ENCODE measurements around the gene NCAPH2. TPM values are rescaled to one million over a fixed set of nuclear protein-coding genes. Genes with fewer than 3 reads are reported as not detected.

NCAPH2 gene
- total and polyA plus RNA-seq, 2 of the 8 experiments (the other 6 are each of a cell fraction or from before 2014, with no cell fraction given) = 62.2 to 81.6 TPM

GRCh38 chr22:50545522-50546325 is 37.7 kb downstream of the NCAPH2 start, which contains the start of gene KLHDC7B:
KLHDC7B (plus strand) TSS chr22:50545899; CDS start chr22:50546244, 345 bp downstream.
- no peak within 1 kb of the TSS for H3K23ac ChIP-seq (ENCODE audit: insufficient read length)
- H3K79me2 ChIP-seq (ENCODE audit: control insufficient read depth in 1 of 2, insufficient read depth in 2 of 2, low read length in 2 of 2) = no peaks in the 10 kb centered on the region
- H3K56ac ChIP-seq (replicated peaks; ENCODE audit: insufficient read length, low read depth, low read length) = no peak within 1 kb of the TSS
- H2AK5ac ChIP-seq (ENCODE audit: low read depth, low read length) = no peak within 1 kb of the TSS
- no peaks in the 10 kb centered on the region for H4K20me1 ChIP-seq (replicated peaks in 1 of 2; ENCODE audit: control insufficient read depth in 1 of 2, insufficient read depth in 2 of 2, low read length in 2 of 2)
- H3K14ac ChIP-seq (ENCODE audit: insufficient read length) = no peak within 1 kb of the TSS
- H3K9ac ChIP-seq (replicated peaks in 1 of 4; ENCODE audit: extremely low read depth in 1 of 4, low read depth in 3 of 4, low read length in 3 of 4) = no peak within 1 kb of the TSS
- H3K9me3 ChIP-seq (ENCODE audit: insufficient read depth in 2 of 2, low read depth in 1 of 2, low read length in 1 of 2) = no peaks in the 10 kb centered on the region
- no peak within 1 kb of the TSS for H4K5ac ChIP-seq (ENCODE audit: insufficient read length, low read depth, low read length)
- 88% methylated on average over 10 of the region's 10 CpGs; no CpG with 5 or more reads in 1 of the 2 experiments for WGBS, 2 experiments (ENCODE audit: extremely low coverage in 1 of 2, insufficient coverage in 1 of 2, insufficient read length in 1 of 2, insufficient replicate concordance in 2 of 2, low coverage in 1 of 2, low lambda C conversion rate in 2 of 2, missing lambda C conversion rate in 1 of 2)
- H3K79me1 ChIP-seq (ENCODE audit: low read depth, low read length) = no peaks in the 10 kb centered on the region
- H3K4me1 ChIP-seq (replicated peaks in 1 of 4; ENCODE audit: control insufficient read depth in 3 of 4, insufficient read depth in 4 of 4, low read length in 3 of 4) = peaks cover 0 to 5% (median 1%) of the 10 kb centered on the region in 4 experiments; a peak in 2 of 7 replicates
- peaks cover 0 to 13% (median 6%) of the 10 kb centered on the region in 4 experiments; a peak in 5 of 7 replicates for H3K27me3 ChIP-seq (replicated peaks in 1 of 4; ENCODE audit: control insufficient read depth in 3 of 4, extremely low read depth in 1 of 4, insufficient read depth in 3 of 4, low read length in 3 of 4)
- H2BK20ac ChIP-seq (ENCODE audit: low read length) = peak within 1 kb of the TSS; percentile 61; the same call in 1 of the 2 replicates
- H4K8ac ChIP-seq (ENCODE audit: extremely low read depth, insufficient read depth, low read length) = peak within 1 kb of the TSS; percentile 78; the same call in 1 of the 2 replicates
- H2BK12ac ChIP-seq (ENCODE audit: low read depth, low read length) = peak within 1 kb of the TSS; percentile 17; the same call in 1 of the 2 replicates
- no peak within 1 kb of the TSS; a peak in 1 of 8 replicates for H3K4me3 ChIP-seq (ENCODE audit: extremely low read depth in 1 of 4, insufficient read depth in 2 of 4, low read depth in 3 of 4, low read length in 4 of 4)
- H3K18ac ChIP-seq (ENCODE audit: extremely low read depth, low read length) = no peak within 1 kb of the TSS
- no peaks in the 10 kb centered on the region for H3K36me3 ChIP-seq (ENCODE audit: control insufficient read depth in 2 of 4, insufficient read depth in 4 of 4, low read length in 3 of 4)
- DNase-seq (ENCODE audit: low read depth in 1 of 2, low spot score in 2 of 2) (no peak), FAIRE-seq (no peak)
- 0 out of 4 replicates have a peak within 1 kb of the TSS, but pooled peaks of 1 of the 2 experiments have one; percentile 13 for H3K4me2 ChIP-seq (ENCODE audit: insufficient read depth in 1 of 2, low read depth in 2 of 2, low read length in 2 of 2)
- H2AFZ ChIP-seq (ENCODE audit: low read length) = no peak within 1 kb of the TSS
- no peak within 1 kb of the TSS for H2BK15ac ChIP-seq (ENCODE audit: low read length)
- ChIA-PET POLR2A (ENCODE audit: partially characterized antibody) (interaction anchor here (0.9 kb wide), 1 partner anchor 403 kb away, joined by 3 read pairs; no protein-coding TSS in a partner anchor), CTCF (ENCODE audit: partially characterized antibody) (interaction anchor here (0.6 to 2.5 kb wide), 6 partner anchors 10 to 346 kb away, joined by 3 to 9 read pairs (median 4); partner anchors contain the start of genes SCO2 and SYCE3)
- H2BK120ac ChIP-seq (replicated peaks; ENCODE audit: low read depth, low read length) = no peak within 1 kb of the TSS
- H3K23me2 ChIP-seq (ENCODE audit: low read depth, low read length) = no peaks in the 10 kb centered on the region
- no peak within 1 kb of the TSS for H3K4ac ChIP-seq (replicated peaks; ENCODE audit: insufficient read length, low read depth, low read length)
- H3K27ac ChIP-seq (ENCODE audit: low read depth, low read length) = no peak within 1 kb of the TSS
- H2BK5ac ChIP-seq (ENCODE audit: low read depth, low read length) = no peak within 1 kb of the TSS
- H4K91ac ChIP-seq (replicated peaks; ENCODE audit: insufficient read length, low read length) = no peak within 1 kb of the TSS
- TF ChIP-seq FOSL1 (IDR thresholded peaks at IDR 0.05; ENCODE audit: insufficient read depth, low read depth, low read length) (no peak), TAF7 (optimal IDR thresholded peaks at IDR 0.05; ENCODE audit: borderline replicate concordance, low read depth, low read length) (no peak), HDAC6 (IDR thresholded peaks at IDR 0.05; ENCODE audit: low read depth, low read length) (no peak), BACH1 (IDR thresholded peaks at IDR 0.05; ENCODE audit: low read length) (no peak), TBP (IDR thresholded peaks at IDR 0.05; ENCODE audit: low read depth, low read length) (no peak), TAF1 (IDR thresholded peaks at IDR 0.05; ENCODE audit: low read depth, low read length) (no peak), NRF1 (IDR thresholded peaks at IDR 0.05; ENCODE audit: low read depth, low read length) (no peak), GABPA (IDR thresholded peaks at IDR 0.05; ENCODE audit: borderline replicate concordance, insufficient read depth, low read length) (no peak), SAP30 (IDR thresholded peaks at IDR 0.05; ENCODE audit: insufficient read depth, insufficient replicate concordance, low read length) (no peak), CEBPB (IDR thresholded peaks at IDR 0.05; ENCODE audit: low read depth, low read length) (no peak), JUN (IDR thresholded peaks at IDR 0.05; ENCODE audit: low read depth, low read length) (no peak), SIN3A (conservative IDR thresholded peaks at IDR 0.05 in 1 of 2, IDR thresholded peaks at IDR 0.05 in 1 of 2; ENCODE audit: low read depth in 1 of 2, low read length in 2 of 2) (no peak)

All from H1 (cell line).